CD8-positive, alpha-beta memory T cell (primary cell): ENCODE results near the gene RAB40B. TPM values are rescaled to one million over a fixed set of nuclear protein-coding genes. Genes with fewer than 3 reads are reported as not detected.

ENCODE experiments used
- CTCF ChIA-PET: fragments of 350-600 bp; sonication (Branson Sonifier 250); formaldehyde crosslinking; loops from one replicate; lab custom pipeline; 2021; ENCODE audit warnings: antibody characterized with exemption; lab: Charles Lee
- POLR2A ChIA-PET: fragments of 350-600 bp; sonication (Branson Sonifier 250); formaldehyde crosslinking; loops from one replicate; lab custom pipeline; 2021; ENCODE audit warnings: antibody characterized with exemption; lab: Charles Lee
- DNase-seq, 5 donors: peaks; one replicate each; pipeline versions ENCODE4 v3.0.0 to v3.0.0-alpha.2; 2020 to 2022; ENCODE audit warnings: mixed read lengths in 1 of 5
- H3K27ac ChIP-seq: one replicate; pipeline ENCODE4 v1.7.0; 2013; ENCODE audit warnings: low read depth, mild to moderate bottlenecking, low read length, moderate library complexity
- H3K27me3 ChIP-seq: 2 replicates; pipeline ENCODE4 v1.7.0; 2013; ENCODE audit warnings: low read length, mild to moderate bottlenecking; ENCODE audit not compliant: insufficient read depth, poor library complexity, severe bottlenecking
- H3K36me3 ChIP-seq: 2 replicates; pipeline ENCODE4 v1.7.0; 2013; ENCODE audit warnings: mild to moderate bottlenecking, low read length, moderate library complexity; ENCODE audit not compliant: insufficient read depth
- H3K4me1 ChIP-seq: 2 replicates; pipeline ENCODE4 v1.7.0; 2013; ENCODE audit warnings: mild to moderate bottlenecking, low read length, moderate library complexity; ENCODE audit not compliant: insufficient read depth
- H3K4me3 ChIP-seq: 2 replicates; pipeline ENCODE4 v1.7.0; 2013; ENCODE audit warnings: mild to moderate bottlenecking, low read length
- H3K9me3 ChIP-seq: 2 replicates; pipeline ENCODE4 v1.7.0; 2013; ENCODE audit warnings: mild to moderate bottlenecking, low read length
- H3K27ac Mint-ChIP-seq, 8 donors: one replicate each; pipeline ENCODE4 v1.8.0; 2020 to 2021; ENCODE audit warnings: mixed read lengths in 8 of 8, mild to moderate bottlenecking in 6 of 8, inconsistent platforms in 3 of 8, moderate library complexity in 3 of 8
- H3K27me3 Mint-ChIP-seq, 2 donors: one replicate each; pipeline ENCODE4 v1.8.0; 2020 to 2021; ENCODE audit warnings: mixed read lengths in 2 of 2, mild to moderate bottlenecking in 1 of 2, moderate library complexity in 1 of 2
- H3K36me3 Mint-ChIP-seq, 3 donors: one replicate each; pipeline ENCODE4 v1.8.0; 2020 to 2021; ENCODE audit warnings: mixed read lengths in 3 of 3, inconsistent platforms in 1 of 3, mild to moderate bottlenecking in 1 of 3
- H3K4me1 Mint-ChIP-seq, 3 donors: one replicate each; pipeline ENCODE4 v1.8.0; 2020 to 2021; ENCODE audit warnings: mixed read lengths in 3 of 3, inconsistent platforms in 1 of 3, mild to moderate bottlenecking in 1 of 3
- H3K4me3 Mint-ChIP-seq, 7 donors: one replicate each; pipeline ENCODE4 v1.8.0; 2020 to 2021; ENCODE audit warnings: mixed read lengths in 7 of 7, mild to moderate bottlenecking in 6 of 7, moderate library complexity in 4 of 7, inconsistent platforms in 2 of 7
- H3K9me3 Mint-ChIP-seq, 5 donors: one replicate each; pipeline ENCODE4 v1.8.0; 2020 to 2022; ENCODE audit warnings: mixed read lengths in 5 of 5, mild to moderate bottlenecking in 3 of 5, moderate library complexity in 2 of 5, inconsistent platforms in 1 of 5
- polyA plus RNA-seq: library from polyadenylated mRNA; unstranded; fragments of 300-500 nt; fragmentation: Illumina TruSeq; gene quantifications from one replicate; pipeline ENCODE4 v1.2.3, GENCODE V29; 2021
- total RNA-seq, 2 experiments: library from RNA; stranded (reverse); gene quantifications; one replicate each; pipeline ENCODE4 v1.2.3, GENCODE V29; 2021

RAB40B gene
- total and polyA plus RNA-seq, 3 experiments from 2014 or later = 3.2 to 4.3 (median 4.0) TPM

DNA sequence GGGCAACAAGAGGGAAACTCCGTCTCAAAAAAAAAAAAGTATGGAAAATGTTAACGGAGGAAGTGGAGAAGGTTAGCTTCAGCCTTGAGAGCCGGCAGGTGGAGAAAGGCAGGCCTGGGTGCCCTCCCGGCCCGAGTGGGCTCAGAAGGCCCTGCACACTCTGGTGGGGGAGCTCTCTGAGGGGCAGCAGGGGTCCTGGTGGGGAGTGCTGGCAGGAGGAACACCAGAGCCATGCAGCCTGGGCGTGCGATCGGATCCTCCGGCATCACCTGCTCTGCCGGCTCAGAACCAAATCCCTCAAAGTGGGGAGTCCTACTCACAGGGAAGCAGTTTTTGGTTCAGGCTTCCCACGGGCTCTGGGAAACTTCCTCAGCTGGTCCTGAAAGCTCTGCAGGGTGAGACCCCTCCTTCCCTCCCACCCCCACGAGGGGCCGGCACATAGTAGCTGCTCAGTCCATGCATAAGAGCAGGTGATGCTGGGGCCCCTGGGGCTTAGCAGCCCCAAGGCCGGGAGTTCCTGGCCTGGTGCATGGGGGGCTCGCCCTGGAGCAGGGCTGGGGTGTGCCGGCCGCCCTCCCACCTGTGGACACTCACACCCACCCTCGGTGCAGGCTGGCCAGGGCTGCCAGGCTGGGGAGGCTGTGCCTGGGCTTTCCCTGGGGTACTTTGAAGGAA is 38.1 kb upstream of the RAB40B start:
- ChIA-PET POLR2A (interaction anchor here (0.6 kb wide), 1 partner anchor 1477 kb away, joined by 3 read pairs; no protein-coding TSS in a partner anchor), CTCF (no interaction called here)
- no peak overlapping the region for H3K4me3 ChIP-seq
- peaks cover 4 to 14% (median 5%) of the 10 kb centered on the region in 5 donors for H3K9me3 Mint-ChIP-seq
- H3K27me3 ChIP-seq = no peaks in the 10 kb centered on the region
- no peaks in the 10 kb centered on the region for H3K9me3 ChIP-seq
- no peak overlapping the region for H3K27ac Mint-ChIP-seq
- H3K4me1 ChIP-seq = no peaks in the 10 kb centered on the region
- peak overlapping the region in 4 of 7 donors; percentile 38 to 75 (median 64) for H3K4me3 Mint-ChIP-seq
- peak overlapping the region; percentile 31 for H3K27ac ChIP-seq
- H3K36me3 Mint-ChIP-seq = peaks cover 10 to 28% (median 25%) of the 10 kb centered on the region in 3 donors
- H3K27me3 Mint-ChIP-seq = no peaks in the 10 kb centered on the region
- no peak for DNase-seq
- H3K36me3 ChIP-seq = peaks cover 14% of the 10 kb centered on the region
- peaks cover 0 to 7% (median 2%) of the 10 kb centered on the region in 3 donors for H3K4me1 Mint-ChIP-seq

DNA sequence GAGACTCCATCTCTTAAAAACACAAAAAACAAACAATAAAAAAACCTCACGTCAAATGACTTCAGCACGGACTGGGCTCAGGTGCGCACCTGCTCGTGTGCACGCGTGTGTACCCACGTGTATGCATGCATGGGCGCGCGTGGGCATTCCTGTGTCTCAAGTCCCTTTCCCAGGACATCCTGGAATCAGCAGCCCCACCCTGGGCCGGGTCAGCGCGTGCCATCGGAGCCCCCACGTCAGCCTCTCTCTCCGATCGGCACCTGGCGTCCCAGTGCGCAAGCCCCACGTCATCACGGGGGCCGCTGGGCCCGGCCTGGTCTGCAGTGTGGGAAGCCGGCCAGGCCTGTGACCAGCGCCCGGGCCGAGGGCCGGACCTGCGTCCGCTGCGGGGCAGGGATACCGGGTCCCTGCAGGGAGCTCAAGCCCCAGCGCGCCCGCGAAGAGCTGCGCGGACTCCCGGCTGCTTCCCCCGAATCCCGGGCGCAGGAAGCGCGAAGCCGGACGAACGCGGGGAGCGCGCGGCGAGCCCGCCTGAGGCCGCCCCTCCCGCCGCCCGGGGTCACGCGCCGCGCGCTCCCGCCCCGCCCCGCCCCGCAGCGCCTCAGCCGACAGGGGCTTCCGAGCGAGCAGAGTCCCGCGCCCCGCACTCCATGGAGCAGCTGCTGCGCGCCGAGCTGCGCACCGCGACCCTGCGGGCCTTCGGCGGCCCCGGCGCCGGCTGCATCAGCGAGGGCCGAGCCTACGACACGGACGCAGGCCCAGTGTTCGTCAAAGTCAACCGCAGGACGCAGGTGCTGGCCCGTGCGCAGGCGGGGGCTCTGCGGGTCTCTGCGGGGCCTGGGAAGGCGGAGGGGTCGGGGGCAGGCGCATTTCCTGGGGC is 36.7 kb upstream of the RAB40B start, which contains the start of gene FN3K:
Gene FN3K (plus strand): TSS at position 629 of the 880 bp plus-strand sequence. CDS start 22 bp downstream, at position 651.
- no peaks in the 10 kb centered on the region for H3K9me3 ChIP-seq
- Mint-ChIP-seq H3K27ac (peak within 1 kb of the TSS in 1 of 8 donors; percentile 33), H3K27me3 (no peaks in the 10 kb centered on the region), H3K4me3 (peak within 1 kb of the TSS; percentile 55 to 77 (median 71)), H3K4me1 (peaks cover 0 to 7% (median 2%) of the 10 kb centered on the region in 3 donors), H3K36me3 (peaks cover 2 to 20% (median 12%) of the 10 kb centered on the region in 3 donors), H3K9me3 (peaks cover 0 to 4% (median 0%) of the 10 kb centered on the region in 5 donors)
- no peaks in the 10 kb centered on the region for H3K4me1 ChIP-seq
- DNase-seq = peak in 3 of 5 donors; percentile 24 to 38 (median 25)
- ChIA-PET POLR2A (interaction anchor here (0.6 kb wide), 1 partner anchor 19 kb away, joined by 4 read pairs; the partner anchor contains the start of gene FN3KRP), CTCF (no interaction called here)
- H3K27ac ChIP-seq = peak within 1 kb of the TSS; percentile 31
- peak within 1 kb of the TSS; percentile 43 for H3K4me3 ChIP-seq
- peaks cover 5% of the 10 kb centered on the region for H3K36me3 ChIP-seq
- H3K27me3 ChIP-seq = no peaks in the 10 kb centered on the region

DNA sequence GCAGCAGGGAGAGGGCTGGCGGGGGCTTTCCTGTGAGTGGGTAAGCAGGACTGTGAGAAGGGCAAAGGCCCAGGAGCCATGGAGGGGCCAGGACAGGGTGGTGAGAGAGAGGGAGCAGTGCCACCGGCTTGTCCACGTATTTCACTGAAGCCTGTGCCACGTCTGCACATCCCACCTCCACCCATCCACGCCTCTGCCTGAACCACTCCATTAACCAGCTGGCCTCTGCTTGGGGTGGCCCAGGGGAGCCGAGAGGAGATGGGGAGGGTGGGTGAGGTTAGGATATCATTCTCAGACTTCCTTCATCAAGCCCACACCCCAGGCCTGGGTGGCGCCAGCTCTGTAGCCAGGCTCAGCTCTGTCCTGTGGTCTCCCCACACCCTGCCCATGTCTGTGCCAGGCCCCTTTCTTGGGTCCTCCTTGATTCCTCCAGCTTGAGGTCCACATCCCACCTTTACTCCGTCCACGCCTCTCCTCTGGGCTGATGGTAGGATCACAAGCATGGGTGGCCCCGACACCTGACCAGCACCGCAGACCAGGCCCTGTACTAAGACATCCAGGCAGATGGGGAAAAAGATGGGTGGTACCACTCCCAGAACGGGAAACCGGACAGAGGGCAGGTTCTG is 33.7 kb upstream of the RAB40B start:
- ChIA-PET CTCF (no interaction called here), POLR2A (no interaction called here)
- H3K4me1 Mint-ChIP-seq = peaks cover 0 to 7% (median 2%) of the 10 kb centered on the region in 3 donors
- no peaks in the 10 kb centered on the region for H3K9me3 ChIP-seq
- peaks cover 4% of the 10 kb centered on the region for H3K36me3 ChIP-seq
- no peak overlapping the region for H3K4me3 Mint-ChIP-seq
- no peaks in the 10 kb centered on the region for H3K27me3 ChIP-seq
- H3K4me3 ChIP-seq = no peak overlapping the region
- H3K36me3 Mint-ChIP-seq = peaks cover 6 to 34% (median 9%) of the 10 kb centered on the region in 3 donors
- no peaks in the 10 kb centered on the region for H3K27me3 Mint-ChIP-seq
- H3K4me1 ChIP-seq = no peaks in the 10 kb centered on the region
- no peak overlapping the region for H3K27ac Mint-ChIP-seq
- H3K27ac ChIP-seq = no peak overlapping the region
- H3K9me3 Mint-ChIP-seq = peaks cover 0 to 4% (median 0%) of the 10 kb centered on the region in 5 donors
- DNase-seq = no peak

DNA sequence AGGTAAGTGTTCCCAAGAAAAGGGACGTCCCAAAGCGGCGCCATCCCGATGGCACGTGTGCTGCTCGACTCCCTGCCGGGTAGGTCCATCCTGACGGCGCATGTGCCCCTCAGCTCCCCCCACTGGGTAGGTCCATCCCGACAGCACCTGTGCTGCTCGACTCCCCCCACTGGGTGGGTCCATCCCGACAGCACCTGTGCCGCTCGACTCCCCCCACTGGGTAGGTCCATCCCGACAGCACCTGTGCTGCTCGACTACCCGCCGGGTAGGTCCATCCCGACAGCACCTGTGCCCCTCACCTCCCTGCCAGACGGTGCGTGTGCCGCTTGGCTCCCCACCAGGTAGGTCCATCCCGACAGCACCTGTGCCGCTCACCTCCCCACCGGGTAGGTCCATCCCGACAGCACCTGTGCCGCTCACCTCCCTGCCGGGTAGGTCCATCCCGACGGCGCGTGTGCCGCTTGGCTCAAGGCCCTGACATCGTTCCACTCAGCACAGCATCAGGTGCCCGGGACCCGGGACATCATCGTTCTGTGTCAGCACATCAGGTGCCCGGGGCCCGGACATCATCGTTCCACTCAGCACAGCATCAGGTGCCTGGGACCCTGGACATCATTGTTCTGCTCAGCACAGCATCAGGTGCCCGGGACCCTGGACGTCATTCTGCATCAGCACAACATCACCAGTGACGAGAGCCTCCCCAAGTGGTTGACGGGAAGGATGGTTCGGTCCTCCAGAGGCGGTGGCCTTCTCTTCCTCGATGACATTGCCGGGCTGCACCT is 31.2 kb upstream of the RAB40B start:
- Mint-ChIP-seq H3K4me1 (peaks cover 0 to 2% (median 0%) of the 10 kb centered on the region in 3 donors), H3K9me3 (peaks cover 0 to 4% (median 0%) of the 10 kb centered on the region in 5 donors), H3K36me3 (peaks cover 6 to 49% (median 12%) of the 10 kb centered on the region in 3 donors), H3K4me3 (no peak overlapping the region), H3K27me3 (no peaks in the 10 kb centered on the region), H3K27ac (peak overlapping the region in 1 of 8 donors; percentile 60)
- Histone ChIP-seq H3K4me1 (no peaks in the 10 kb centered on the region), H3K9me3 (no peaks in the 10 kb centered on the region), H3K27ac (no peak overlapping the region), H3K36me3 (peaks cover 6% of the 10 kb centered on the region), H3K27me3 (no peaks in the 10 kb centered on the region), H3K4me3 (no peak overlapping the region)
- POLR2A ChIA-PET = no interaction called here
- DNase-seq = no peak
- CTCF ChIA-PET = no interaction called here

- Histone ChIP-seq H3K4me1 (no peaks in the 10 kb centered on the region), H3K27ac (no peak overlapping the region), H3K36me3 (peaks cover 12% of the 10 kb centered on the region), H3K27me3 (no peaks in the 10 kb centered on the region), H3K9me3 (no peaks in the 10 kb centered on the region), H3K4me3 (no peak overlapping the region)
- POLR2A ChIA-PET = no interaction called here
- Mint-ChIP-seq H3K27me3 (no peaks in the 10 kb centered on the region), H3K4me3 (no peak overlapping the region), H3K4me1 (peaks cover 0 to 3% (median 0%) of the 10 kb centered on the region in 3 donors), H3K27ac (no peak overlapping the region), H3K9me3 (no peaks in the 10 kb centered on the region), H3K36me3 (peaks cover 3 to 59% (median 20%) of the 10 kb centered on the region in 3 donors)
- CTCF ChIA-PET = no interaction called here
- no peak for DNase-seq
Observed at GRCh38 chr17:82726427-82726826, 27.9 kb upstream of the RAB40B start.

GRCh38 chr17:82723169-82723807 is 24.8 kb upstream of the RAB40B start:
- H3K27me3 ChIP-seq = no peaks in the 10 kb centered on the region
- POLR2A ChIA-PET = no interaction called here

More at GRCh38 chr17:82723169-82723807, 24.8 kb upstream of the RAB40B start:
- Mint-ChIP-seq H3K9me3 (no peaks in the 10 kb centered on the region), H3K27ac (peak overlapping the region in 3 of 8 donors; percentile 14 to 64 (median 42)), H3K4me3 (peak overlapping the region in 1 of 7 donors; percentile 50), H3K36me3 (peaks cover 3 to 71% (median 18%) of the 10 kb centered on the region in 3 donors), H3K4me1 (peaks cover 5 to 7% (median 5%) of the 10 kb centered on the region in 3 donors), H3K27me3 (no peaks in the 10 kb centered on the region)
- CTCF ChIA-PET = no interaction called here
- Histone ChIP-seq H3K27ac (no peak overlapping the region), H3K4me1 (peaks cover 1% of the 10 kb centered on the region), H3K4me3 (no peak overlapping the region), H3K9me3 (no peaks in the 10 kb centered on the region), H3K36me3 (peaks cover 21% of the 10 kb centered on the region)
- DNase-seq = no peak
